Activated T-cell treated with anti-CD3 and anti-CD28 coated beads, Interleukin-2, amount 50 U/mL, for 1 hour (primary cell): ENCODE results near the gene BCDIN3D.
A peak's percentile ranks its signal among the peaks of the same experiment; 100 is the strongest.
"Not testable (repeated sequence)": the region's sequence is repeated elsewhere in the genome, so short reads cannot be mapped to it uniquely, and the experiment has no call there.

Source experiments
- DNase-seq: peaks from one replicate; pipeline ENCODE4 v3.0.0-alpha.2; 2020

BCDIN3D gene, protein sequence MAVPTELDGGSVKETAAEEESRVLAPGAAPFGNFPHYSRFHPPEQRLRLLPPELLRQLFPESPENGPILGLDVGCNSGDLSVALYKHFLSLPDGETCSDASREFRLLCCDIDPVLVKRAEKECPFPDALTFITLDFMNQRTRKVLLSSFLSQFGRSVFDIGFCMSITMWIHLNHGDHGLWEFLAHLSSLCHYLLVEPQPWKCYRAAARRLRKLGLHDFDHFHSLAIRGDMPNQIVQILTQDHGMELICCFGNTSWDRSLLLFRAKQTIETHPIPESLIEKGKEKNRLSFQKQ

DNA sequence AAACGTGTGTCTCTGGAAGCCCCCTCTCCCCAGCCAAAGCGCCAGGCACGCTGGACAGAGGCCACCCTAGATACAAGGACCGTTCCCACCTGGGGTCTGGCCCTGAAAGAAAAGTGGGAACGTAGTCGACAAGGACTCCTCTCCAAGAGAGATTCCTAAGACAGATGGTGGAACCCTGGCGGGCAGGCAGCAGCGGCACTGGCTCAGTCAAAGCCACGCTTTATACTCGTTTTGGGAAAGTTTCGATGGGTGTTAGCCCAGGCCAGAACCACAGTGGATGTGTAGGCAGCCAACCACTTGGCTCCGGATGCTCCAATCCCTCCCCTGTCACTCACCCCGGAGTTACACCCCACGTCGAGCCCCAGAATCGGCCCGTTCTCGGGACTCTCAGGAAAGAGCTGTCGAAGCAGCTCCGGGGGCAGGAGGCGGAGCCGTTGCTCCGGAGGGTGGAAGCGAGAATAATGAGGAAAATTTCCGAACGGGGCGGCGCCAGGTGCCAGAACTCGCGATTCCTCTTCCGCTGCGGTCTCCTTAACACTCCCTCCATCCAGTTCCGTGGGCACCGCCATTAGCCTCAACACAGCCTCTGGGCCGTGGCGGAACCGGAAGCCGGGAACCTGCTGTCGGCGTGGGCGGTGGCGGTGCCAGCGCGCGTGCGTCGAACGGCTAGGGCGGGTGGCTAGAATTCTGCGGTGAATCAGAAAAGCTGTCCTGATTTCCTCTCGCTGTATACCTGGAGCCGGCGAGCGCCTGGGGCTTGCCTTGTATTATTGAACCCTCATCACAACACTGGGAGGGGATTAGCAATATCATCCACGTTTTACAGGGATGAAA lies at the start of gene BCDIN3D:
BCDIN3D (minus strand) TSS at position 588 of the 834 bp plus-strand sequence; CDS start at position 569, 19 bp downstream.
- DNase-seq = peak; percentile 92

DNA sequence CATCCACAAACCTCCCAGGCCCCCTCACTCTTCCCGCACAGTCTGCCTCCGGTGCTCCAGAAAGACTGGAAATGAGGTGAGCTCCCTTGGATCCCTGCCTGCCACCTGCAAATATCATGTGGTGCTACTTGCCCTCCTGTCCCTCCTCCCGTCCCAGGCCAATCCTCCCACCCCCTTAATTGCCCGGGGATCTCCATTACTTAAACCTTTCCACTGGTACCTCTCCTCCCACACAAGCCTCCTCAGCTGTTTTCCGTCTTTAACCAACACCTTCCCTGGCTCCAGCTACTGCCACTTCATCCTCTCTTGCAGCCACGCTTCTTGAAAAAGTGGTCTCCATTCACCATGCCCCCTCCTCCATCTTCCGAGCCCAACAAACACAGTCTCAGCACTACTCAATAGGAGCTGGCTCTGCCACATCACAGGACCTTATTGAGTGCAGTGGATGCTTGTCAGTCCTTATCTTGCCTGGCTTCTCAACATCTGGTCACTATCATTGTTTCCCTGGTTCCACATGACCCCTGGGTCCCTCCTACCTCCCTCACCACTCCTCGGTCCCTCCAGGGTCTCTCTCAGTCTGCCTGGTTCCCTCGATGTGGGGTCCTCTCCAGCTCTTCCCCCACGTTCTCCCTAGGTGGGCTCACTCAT lies 49.3 kb upstream of the BCDIN3D start:
- DNase-seq = no peak

DNA sequence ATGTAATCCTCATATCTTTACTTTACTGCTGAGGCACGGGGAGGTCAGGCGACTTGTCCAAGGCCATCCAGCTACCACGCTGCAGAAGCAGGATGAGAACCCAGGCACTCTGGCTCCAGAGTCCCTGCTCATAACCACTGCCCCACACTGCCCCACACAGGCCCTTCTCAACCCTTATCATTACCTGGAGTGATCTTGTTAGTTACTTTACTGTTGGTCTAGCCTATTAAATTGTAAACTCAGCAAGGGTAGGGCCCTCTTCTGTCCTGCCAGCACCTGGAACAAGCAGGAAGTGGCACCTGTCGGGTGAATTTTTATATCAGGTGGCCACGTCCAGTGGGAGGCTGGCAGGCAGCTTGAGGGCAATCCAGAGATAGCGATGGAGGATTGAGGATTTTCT lies 48.6 kb upstream of the BCDIN3D start:
- DNase-seq = no peak

DNA sequence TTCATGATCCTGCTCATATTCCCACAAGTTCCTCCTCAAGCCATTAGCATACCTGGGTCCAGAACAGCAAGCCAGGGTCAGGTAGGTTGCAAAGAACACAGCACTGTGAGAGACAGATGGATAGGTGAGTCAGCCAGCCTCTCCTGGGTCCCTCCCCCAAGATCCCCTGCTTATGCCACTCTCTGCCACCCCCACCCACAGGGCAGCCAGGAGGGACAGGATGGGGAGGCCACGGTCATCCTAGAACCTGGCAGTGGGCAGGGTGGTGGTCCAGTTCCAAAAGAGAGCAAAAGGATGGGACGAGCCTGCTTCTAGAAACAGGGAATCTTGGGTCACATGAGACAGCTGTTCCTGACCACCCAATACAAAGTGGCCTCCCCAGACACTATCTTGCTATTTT lies 48.1 kb upstream of the BCDIN3D start:
- DNase-seq = no peak

DNA sequence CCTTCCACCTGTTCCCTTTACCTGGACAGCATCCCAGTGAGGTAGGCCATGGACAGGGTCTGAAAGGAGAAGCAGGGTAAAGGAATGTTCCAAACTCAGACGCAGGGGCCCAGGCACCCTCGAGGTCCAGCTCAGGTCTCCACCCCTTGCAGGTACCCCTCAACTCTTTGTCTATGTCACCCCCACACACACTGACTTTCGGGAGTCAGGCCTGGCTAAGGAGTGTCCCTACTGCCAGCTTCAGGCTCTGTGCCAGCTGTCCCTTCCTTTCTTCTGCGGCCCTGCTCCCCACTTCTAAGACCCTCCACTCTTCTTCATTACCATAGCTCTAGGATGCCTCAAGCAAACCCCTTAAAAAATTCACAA lies 47.2 kb upstream of the BCDIN3D start:
- no peak for DNase-seq

DNA sequence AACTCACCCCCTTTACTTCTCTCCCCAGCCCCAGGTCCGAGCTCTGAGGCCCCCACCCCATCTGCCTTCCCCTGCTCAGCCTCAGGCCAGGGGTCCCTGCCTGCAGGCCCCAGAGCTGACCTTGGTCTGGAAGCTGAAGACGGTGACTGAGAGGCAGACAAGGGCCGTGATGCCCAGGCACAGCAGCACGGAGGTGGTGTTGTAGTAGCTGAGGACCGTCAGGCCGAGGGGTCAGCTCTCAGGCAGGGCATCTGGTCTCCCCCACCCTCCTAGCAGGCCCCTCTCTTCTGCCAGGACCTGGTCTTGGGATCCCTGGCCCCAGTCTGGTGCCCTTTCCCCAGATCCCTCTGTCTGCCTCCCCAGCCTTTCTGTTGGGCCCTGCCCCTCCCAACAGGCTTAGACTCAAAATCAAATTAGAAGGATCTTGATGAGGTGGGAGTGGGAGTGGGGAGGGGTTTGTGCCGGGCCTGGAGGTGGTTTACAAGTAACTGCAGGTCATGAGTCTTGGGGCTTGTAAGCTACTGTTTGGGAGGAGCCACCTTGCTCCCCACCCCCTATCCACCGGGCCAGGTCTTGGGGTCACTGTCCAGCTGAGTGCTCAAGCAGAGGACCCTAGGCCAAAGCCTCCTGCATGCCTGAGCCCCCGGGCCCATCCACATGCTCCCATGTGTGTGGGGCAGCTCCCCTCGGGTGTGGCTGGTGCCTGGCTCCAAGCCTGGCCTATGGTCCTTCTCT lies 46.6 kb upstream of the BCDIN3D start:
- no peak for DNase-seq

DNA sequence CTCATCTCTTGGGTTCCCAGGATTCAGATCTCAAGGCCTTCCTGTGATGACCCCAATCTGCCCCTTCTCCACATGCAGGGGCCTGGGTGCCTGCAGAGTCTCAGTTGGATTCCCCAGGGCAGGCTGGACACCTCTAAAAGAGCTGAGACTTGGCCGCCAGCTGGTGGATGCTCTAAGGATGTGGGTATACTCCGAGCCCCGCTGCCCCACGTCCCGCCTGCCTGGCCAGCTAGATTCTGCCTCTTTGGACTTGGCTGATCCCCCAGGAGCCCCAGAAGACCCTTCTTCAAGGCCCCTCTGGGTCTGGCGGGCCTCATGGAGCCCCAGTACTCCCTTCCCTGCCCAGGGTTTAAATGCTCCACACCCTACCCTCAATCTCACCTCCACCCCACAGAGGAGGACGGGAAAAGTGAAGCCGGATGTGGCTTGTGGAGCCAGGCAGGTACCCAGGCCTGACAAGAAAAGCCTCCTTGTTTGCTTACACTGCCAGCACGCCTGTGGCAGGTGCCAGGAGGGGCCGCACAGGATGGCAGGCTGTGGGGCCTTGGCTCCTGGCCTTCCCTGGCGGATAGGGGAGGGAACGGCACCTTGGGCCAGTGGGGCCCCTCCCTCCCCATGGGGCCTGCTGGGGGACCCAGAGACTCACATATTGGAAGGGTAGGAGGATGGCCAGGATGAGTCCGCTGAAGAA lies 45.7 kb upstream of the BCDIN3D start:
- no peak for DNase-seq

DNA sequence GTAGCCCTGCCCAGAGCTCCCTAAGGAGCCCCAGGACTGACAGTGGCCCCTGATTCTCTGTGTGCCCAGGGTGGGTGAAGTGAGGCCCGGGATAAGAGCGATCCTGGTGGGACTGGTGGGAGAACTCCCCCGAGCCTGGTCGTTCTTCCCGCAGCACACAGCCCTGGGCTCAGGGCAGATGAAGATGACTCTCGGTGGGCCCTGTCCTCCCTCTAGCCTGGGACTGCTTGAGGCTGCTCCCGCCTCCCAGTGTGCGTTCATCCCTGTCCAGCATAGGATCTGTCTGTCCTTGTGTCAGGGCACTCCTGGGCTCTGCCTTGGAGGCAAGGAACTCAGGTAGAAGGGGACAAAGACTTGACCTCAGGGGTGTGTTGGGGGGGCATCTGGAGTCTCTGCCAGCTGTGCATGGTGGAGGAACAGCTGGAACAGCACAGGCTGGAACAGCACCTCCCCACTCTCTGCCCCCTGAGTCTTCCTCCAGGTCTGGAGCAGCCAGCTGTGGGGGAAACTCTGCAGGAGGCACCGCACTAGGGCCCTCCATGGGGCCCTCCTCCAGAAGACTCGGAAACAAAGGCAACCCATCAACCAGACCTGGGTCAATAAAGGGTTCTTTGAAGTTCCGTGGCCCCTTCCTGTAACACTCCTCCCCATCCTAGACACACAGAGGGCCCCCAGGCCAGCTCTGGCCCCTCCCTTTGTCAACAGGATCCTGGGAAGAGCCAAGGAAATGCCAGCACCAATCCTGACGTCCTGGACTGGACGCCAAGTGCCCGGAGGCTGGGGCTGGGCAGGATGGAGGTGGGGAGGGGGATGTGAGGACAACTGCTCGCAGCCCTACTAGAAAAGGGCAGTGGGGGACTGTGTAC lies 44.9 kb upstream of the BCDIN3D start:
- DNase-seq = no peak

DNA sequence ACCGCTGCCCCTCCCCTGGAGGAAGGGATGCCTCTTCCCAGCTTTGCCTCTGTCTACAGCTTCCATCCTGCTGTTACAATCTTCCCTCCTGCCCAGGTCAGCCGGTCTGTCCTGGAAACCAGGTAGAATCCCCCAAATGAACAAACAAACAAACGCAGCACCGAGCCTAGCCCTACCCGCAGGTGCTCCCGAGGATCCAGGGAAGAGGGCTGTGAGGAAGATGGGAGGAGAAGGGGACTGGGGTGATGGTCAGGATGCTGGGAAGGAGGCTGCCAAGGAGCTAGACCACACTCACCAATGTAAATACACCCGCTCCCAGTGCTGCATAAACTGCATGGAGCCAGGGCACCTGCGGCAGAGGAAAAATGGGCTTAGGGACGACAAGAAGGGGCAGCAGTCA lies 44.2 kb upstream of the BCDIN3D start:
- no peak for DNase-seq

DNA sequence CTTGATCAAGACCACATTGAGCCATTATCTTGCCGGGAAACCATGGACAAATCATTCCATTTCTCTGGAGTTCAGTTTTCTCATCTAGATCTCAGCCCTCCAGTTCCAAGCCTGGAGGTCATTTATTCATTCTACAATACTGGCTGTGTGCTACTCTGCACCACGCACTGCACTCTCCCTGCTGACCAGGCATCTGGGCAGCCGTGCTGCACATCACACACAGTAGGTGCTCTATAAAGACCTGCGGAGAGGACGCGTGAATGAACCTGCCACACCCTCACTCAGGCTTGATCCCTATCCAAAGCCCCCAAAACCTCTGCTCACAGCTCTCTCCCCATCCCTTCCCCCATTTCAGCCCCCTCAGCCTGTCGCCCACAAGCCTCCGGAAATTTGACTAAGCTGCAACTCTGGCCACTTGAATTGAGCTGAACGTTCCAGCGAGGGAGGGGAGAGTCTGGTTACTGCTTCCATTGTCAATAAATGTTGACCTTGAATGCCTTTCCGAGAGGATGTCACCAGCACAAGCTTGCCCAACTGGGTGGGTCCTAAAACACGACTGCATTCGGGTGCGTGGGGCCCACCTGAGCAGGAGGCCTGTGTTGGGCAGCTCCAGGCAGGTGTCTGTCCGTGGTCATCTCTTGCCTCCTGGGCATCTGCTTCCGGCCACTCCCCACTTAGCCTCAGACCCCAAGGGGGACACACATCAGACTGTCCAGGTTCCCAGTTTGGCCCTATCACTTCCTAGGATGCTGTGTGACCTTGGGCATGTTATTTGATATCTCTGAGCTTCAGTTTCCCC lies 43.0 kb upstream of the BCDIN3D start:
- DNase-seq = no peak

DNA sequence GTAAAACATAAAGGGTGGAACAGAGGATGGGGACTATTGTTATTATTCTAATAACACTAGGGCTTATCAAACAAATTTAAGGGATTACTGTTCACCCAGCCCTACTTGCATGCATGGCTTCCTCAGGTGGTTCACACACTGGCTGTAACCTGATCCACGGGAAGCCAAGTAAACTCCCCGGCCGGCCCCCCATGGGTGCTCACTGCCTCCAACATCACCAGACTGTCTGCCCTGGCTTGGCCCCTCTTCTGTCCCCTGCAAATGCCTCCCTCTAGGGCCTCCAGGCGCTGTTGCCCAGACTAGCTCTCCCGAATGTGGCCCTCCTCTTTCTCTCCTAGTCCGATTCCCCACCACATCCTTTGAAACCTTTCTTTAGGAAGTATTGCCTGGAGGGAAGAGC lies 42.2 kb upstream of the BCDIN3D start:
- DNase-seq = no peak

DNA sequence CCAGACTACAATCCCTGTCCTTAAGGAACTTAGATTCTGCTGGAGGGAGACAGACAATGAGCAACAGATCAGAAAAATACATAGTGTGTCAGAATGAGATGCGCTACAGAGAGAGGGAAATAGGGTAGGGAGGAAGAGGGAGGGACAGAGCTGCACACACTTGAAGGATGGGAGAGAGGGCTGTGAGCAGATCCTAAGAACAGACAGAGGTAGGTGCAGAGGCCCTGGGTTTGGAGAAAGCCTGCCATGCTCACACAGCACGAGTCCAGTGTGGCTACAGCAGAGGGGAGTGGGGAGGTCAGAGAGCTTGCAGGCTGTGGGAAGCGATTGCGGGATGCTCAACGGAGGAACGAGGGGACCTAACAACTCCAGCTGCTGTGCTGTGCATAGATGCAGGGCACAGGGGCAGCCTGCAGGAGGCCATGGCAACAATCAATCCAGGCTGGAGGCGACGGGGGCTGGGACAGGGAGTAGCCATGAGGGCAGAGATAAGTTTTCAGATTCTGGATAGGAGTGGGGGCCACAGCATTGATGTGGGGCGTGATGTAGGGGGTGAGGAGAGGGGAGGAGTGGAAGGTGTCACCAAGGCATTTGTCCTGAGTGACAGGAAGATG lies 40.1 kb upstream of the BCDIN3D start:
- no peak for DNase-seq

DNA sequence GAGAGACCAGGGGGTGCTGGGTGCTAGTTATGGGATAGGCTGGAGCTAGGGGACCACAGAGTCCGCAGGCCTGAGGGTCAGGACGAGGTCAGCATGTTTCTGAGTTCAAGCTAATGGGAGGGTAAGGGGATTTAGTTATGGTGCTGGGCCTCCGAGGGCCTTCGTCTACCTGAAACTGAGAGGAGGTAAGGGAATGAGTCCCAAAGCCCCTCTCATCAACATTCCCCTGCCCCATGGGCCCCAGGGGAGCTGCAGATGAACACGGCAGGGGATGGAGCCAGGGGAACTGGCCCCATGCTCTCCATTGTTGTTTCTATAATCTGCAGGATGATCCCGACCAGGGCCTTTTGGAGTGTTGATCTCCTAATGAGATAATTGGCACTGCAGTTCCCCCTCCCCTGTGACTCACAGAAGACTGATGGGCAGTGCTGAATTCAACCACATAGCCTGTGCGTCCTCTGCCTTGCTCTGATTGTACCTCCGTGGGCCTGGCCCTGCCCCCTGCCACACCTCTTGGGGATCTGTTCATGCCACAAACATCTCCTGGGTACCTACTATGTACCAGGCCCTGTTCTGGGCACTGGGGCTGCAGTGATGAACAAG lies 39.4 kb upstream of the BCDIN3D start:
- no peak for DNase-seq

DNA sequence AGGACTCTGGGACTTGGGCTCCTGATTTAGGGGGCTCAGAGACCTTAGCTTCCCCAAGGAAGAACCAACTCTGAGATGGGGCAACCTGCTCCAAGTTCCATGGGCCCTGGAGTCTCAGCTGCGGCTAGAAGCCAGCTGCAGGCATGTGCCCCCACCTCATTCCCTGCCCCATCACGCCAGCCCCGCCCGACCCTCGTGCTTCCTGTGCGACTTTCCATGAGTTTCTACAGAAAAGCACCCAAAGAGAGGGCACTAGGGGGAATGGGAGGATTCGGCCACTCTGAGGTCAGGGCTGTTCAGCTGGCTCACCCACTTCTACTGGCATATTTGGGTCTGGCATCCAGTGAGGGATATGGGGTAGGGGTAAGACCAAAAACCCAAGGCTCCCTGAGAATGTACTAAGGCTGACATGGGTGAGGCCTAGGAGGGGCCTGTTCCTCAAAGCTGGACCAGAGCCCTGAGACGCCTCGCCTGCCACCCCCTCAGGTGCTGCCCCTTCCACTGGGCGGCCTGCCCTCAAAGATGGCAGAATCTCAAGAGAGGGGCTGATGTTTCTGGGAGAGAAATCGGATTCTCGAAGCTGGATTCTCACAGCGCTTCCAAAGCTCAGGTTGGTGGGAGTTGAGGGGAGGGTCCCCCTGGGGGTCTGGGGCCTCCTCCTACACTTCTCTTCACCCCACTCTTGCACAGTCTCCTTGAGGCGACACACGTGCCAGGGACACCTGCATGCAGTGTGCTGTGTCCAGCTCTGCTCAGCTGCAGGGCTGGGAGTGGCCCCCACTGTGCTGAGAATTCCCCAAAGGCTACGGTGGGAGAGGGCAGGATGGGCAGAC lies 38.7 kb upstream of the BCDIN3D start:
- no peak for DNase-seq

DNA sequence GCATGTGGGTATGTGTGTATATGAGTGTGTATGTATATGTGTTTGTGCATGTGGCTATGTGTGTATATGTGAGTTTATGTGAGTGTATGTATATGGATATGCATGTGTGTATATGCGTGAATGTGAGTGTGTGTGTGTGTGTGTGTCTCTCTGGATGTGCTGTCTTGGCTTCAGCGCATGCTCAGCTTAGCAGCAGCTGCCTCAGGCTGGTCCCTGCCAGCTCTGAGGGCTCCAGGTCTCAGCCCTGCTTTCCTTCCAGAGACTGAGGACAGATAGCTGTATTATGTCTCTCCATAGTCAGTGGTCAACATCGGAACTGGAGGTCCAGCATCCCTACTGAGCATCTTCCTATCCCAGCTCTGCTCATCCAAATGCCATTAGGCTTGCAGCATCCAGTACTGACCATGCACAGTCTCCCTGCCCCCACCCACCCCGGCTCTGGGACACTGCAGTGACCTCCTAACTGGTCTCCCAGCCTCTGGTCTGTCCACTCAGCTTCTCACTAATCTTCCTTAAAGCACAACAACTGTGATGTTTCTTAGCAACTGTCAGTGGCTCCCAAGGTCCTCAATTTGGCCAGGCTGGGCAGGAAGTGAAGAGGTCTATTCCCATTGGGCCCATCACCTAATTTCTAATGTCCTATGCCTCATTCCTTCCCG lies 38.0 kb upstream of the BCDIN3D start:
- no peak for DNase-seq

DNA sequence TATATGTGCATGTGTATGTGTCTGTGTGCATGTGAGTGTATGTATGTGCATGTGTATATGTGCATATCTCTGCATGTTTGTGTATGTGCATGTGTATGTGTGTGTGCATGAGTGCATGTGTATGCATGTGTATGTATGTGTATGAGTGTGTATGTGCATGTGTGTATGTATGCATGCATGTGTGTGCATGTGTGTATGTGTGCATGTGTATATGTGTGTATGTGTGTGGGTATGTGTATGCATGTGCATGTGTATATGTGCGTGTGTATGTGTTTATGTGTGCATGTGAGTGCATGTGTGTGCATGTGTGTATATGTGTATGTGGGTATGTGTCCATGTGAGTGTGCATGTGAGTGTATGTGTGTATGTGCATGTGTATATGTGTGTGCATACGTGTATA lies 36.2 kb upstream of the BCDIN3D start:
- DNase-seq = not testable (repeated sequence)

DNA sequence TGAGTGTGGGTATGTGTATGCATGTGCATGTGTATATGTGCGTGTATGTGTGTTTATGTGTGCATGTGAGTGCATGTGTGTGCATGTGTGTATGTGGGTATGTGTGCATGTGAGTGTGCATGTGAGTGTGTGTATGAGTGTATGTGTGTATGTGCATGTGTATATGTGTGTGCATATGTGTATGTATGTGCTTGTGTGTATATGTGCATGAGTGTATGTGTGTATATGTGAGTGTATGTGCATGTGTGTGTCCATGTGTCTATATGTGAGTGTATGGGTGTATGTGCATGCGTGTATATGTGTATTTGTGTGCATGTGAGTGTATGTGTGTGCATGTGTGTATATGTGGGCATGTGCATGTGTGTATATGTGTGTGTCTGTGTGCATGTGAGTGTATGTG lies 35.1 kb upstream of the BCDIN3D start:
- DNase-seq = no peak

DNA sequence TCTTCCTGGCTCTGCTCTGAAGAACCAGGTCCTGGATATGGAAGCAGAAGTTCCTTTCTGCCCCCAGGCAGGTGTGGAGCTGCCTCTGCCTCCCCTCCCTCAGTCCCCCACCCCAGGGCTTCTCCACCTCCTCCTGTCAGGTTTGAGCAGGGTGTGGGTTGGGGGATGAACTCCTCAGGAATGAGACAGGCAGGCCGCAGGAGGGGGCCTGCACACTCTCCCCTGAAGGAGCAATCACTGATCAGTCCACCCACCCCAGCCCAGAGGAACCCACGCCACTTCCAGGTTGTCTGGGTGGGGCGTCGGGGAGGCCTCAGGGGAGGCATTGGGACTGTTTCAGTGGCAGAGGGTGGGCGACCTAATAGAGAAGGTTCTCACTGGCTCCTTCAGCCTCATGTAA lies 34.2 kb upstream of the BCDIN3D start:
- no peak for DNase-seq
